Epithelial cell of esophagus (primary cell): ENCODE results near the gene ABL2.
"Not testable (repeated sequence)": the region's sequence is repeated elsewhere in the genome, so short reads cannot be mapped to it uniquely, and the experiment has no call there.

Source experiments
- DNase-seq: peaks from one replicate; pipeline ENCODE4 v3.0.0; 2010; ENCODE audit warnings: low read depth
- H3K4me3 ChIP-seq: 2 replicates; pipeline ENCODE4 v1.5.1; 2011; ENCODE audit warnings: mild to moderate bottlenecking, low read length, control low read depth
- TF ChIP-seq, protein P1 (sequence below): IDR thresholded peaks from 2 replicates; pipeline ENCODE4 v1.5.1; 2011; ENCODE audit warnings: low read depth, mild to moderate bottlenecking, low read length, control low read depth, inconsistent platforms; ENCODE audit not compliant: insufficient read depth; ENCODE audit errors: missing control alignments

Gene ABL2

DNA sequence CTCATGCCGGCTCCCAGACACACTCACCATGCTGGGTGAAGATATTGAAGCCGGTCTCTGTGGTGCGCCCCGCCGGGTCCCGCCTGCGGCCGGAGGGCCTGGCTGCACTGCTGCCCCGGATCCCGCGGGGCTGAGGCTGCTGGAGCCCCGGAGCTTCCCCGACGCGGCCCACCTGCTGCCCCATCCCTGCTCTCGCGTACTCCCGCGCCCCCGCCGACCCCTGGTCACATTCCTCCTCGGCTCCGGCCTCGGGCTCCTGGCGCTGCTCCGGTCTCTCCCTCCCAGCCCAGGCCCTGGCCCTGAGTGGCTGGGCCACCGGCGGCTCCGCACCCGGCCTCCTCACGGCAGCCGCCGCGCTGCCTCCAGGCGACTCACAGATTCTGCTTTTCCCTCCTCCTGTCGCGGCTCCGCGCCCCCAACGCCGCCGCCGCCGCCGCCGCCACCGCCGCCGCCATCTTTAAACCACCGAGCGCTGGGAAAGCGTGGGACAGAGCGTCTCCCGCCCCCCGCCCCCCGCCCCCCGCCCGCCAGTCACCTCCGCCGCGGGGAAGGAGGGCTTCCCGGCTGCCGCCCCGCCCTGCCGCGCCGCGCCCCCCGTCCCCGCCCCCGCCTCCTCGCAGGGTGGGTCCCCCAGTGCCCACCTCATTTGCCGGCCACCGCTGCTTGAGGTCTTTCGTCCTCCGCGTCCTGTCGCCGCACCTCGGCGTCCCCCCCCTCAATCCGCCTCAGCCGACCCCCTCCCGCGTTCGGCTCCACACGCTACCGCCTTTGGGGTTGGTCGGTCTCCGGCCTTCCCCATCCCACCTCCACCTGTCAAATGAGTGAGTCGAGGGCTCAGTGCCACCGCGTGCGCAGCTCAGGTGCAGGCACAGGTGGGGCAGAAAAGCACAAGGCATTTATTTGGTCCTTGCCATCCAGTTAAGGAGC is at the start of gene ABL2:
ABL2 (minus strand) TSS at position 464 of the 927 bp plus-strand sequence; CDS start at position 184, 280 bp downstream.
- peak within 1 kb of the TSS; percentile 65 for H3K4me3 ChIP-seq
- TF ChIP-seq, protein P1, sequence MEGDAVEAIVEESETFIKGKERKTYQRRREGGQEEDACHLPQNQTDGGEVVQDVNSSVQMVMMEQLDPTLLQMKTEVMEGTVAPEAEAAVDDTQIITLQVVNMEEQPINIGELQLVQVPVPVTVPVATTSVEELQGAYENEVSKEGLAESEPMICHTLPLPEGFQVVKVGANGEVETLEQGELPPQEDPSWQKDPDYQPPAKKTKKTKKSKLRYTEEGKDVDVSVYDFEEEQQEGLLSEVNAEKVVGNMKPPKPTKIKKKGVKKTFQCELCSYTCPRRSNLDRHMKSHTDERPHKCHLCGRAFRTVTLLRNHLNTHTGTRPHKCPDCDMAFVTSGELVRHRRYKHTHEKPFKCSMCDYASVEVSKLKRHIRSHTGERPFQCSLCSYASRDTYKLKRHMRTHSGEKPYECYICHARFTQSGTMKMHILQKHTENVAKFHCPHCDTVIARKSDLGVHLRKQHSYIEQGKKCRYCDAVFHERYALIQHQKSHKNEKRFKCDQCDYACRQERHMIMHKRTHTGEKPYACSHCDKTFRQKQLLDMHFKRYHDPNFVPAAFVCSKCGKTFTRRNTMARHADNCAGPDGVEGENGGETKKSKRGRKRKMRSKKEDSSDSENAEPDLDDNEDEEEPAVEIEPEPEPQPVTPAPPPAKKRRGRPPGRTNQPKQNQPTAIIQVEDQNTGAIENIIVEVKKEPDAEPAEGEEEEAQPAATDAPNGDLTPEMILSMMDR, result no peak
- peak; percentile 40 for DNase-seq

DNA sequence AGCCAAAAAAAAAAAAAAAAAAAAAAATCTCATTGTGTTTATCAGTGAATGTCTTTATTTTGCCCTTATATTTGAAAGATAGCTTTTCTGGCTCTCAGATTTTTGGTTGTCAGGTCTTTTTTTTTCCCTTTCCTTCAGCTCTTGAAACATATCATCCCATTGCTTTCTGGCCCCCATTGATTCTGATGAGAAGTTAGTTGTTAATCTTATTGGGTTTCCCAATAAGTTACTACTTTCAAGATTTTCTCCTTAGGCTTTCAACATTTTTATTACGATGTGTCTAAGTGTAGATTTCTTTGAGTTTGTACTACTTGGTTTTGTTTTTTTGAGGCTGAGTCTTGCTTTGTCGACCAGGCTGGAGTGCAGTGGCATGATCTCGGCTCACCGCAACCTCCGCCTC is 49.4 kb upstream of the ABL2 start:
- TF ChIP-seq, protein P1, result no peak
- H3K4me3 ChIP-seq, result no peak overlapping the region
- no peak for DNase-seq

DNA sequence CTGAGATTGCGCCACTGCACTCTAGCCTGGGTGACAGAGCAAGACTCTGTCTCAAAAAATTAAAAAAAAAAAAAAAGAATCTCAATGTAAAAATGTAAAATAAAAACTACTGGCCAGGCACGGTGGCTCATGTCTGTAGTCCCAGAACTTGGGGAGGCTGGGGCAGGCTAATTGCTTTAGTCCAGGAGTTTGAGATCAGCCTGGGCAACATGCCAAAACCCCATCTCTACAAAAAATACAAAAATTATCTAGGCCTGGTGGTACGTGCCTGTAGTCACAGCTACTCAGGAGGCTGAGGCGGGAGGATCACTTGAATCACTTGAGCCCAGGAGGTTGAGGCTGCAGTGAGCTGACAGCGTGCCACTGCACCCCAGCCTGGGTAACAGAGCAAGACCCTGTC is 44.9 kb upstream of the ABL2 start:
- DNase-seq, H3K4me3 ChIP-seq: not testable (repeated sequence)

DNA sequence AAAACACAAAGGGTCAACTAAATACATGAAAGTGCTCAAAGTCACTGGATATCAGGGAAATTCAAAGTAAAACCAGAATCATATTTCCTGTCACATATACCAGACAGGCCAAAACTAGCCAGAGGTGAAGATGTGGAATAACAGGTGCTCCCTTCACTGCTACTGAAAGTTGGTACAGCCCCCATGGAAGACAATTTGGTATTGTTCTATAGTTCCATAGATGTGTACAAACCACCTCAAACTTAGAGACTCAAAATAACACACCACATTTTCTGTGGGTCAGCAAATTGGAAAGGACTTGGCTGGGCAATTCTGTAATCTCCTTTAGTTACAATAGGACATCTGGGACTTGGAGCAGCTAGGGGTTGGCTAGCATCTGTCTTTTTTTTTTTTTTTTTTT is 39.6 kb upstream of the ABL2 start:
- no peak for DNase-seq
- H3K4me3 ChIP-seq, result no peak overlapping the region
- TF ChIP-seq, protein P1, result no peak

DNA sequence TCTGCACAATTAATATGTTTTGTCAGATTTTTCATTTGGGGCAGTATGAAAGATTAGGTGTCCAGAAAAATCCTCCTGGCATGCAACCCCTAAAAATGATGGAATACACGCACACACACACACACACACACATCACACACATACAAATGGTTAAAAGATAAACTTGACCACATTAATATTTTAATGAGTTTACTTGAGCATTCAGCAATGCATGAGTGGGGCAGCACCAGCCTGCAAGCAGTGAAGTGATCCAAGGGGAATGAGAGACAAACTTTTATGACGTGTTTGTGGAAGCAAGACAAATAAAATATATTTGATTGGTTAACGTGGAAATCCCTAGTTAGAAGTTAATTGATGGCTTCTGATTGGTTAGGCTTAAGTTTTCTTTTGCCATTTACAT is 35.0 kb upstream of the ABL2 start:
- H3K4me3 ChIP-seq, result no peak overlapping the region
- TF ChIP-seq, protein P1, result no peak
- DNase-seq, result no peak

DNA sequence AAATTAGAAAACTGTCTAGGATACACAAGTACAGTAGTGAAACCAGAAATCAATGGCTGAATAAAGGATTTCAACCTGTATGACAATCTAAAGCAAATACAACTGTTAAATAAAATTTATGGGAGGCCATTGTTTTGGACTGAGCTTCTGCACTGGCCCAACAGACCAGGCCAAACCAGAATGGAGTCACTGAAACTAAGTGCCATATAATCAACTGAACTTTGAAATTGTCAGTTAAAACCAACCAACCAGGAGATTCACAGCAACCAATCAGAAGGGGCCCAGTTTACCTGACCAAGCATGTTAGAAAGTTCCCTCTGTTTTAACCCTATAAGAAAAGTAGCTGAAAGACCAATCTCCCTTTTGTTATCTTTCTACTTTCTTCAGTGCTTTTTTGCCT is 33.6 kb upstream of the ABL2 start:
- no peak overlapping the region for H3K4me3 ChIP-seq
- TF ChIP-seq, protein P1, result no peak
- DNase-seq, result no peak

DNA sequence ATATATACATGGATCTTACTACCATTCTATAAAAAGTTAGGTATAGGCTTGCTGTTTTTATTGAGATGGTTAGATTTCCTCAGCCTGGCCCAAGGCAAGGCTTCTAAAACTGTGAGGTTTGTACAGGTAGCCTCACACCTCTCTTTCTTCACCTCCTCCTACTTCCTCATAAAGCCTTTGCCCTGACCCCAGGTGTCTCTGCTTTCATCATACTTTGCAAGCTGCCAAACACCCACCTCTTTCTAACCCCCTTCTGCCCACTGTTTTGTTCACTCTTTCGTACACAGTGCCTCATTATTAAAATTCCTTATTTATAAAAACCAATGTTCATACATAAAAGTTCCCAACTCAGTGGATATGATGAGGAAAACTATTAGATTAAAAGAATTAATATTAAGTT is 32.7 kb upstream of the ABL2 start:
- no peak for DNase-seq
- TF ChIP-seq, protein P1, result no peak
- no peak overlapping the region for H3K4me3 ChIP-seq
